H1 (cell line): ENCODE data around the gene PPP1R14C. TPM values are rescaled to one million over a fixed set of nuclear protein-coding genes. Genes with fewer than 3 reads are reported as not detected.

Source experiments
- CTCF ChIA-PET: fragments of 300-600 bp; sonication (Branson Sonifier 250); formaldehyde crosslinking; loops from one replicate; lab custom pipeline; 2021; ENCODE audit not compliant: partially characterized antibody; lab: Charles Lee
- POLR2A ChIA-PET: fragments of 300-600 bp; sonication (Branson Sonifier 250); formaldehyde crosslinking; loops from one replicate; lab custom pipeline; 2021; ENCODE audit warnings: inconsistent platforms; ENCODE audit not compliant: partially characterized antibody; lab: Charles Lee
- DNase-seq, 2 experiments: peaks; one replicate each; pipeline versions ENCODE4 v3.0.0 to v3.0.0-alpha.2; 2010 to 2022; ENCODE audit warnings: low spot score in 2 of 2, low read depth in 1 of 2, mixed read lengths in 1 of 2
- FAIRE-seq: peaks from 2 replicates; lab custom pipeline; 2011; peaks lifted over from hg19 to GRCh38; lab: Jason Lieb, UNC
- H2AFZ ChIP-seq: 2 replicates; pipeline ENCODE4 v1.8.1; 2012; ENCODE audit warnings: low read length, inconsistent platforms
- H2AK5ac ChIP-seq: 2 replicates; pipeline ENCODE4 v1.6.1; 2013; ENCODE audit warnings: low read depth, low read length
- H2BK120ac ChIP-seq: replicated peaks from 2 replicates; pipeline ENCODE3; 2013; ENCODE audit warnings: low read depth, low read length, inconsistent platforms
- H2BK12ac ChIP-seq: 2 replicates; pipeline ENCODE4 v1.6.1; 2013; ENCODE audit warnings: low read depth, low read length
- H2BK15ac ChIP-seq: 2 replicates; pipeline ENCODE4 v1.6.1; 2013; ENCODE audit warnings: low read length
- H2BK20ac ChIP-seq: 2 replicates; pipeline ENCODE4 v1.6.1; 2013; ENCODE audit warnings: low read length
- H2BK5ac ChIP-seq: 2 replicates; pipeline ENCODE4 v1.6.1; 2013; ENCODE audit warnings: low read depth, low read length
- H3K14ac ChIP-seq: 2 replicates; pipeline ENCODE4 v1.6.1; 2013; ENCODE audit warnings: inconsistent platforms; ENCODE audit not compliant: insufficient read length
- H3K18ac ChIP-seq: 2 replicates; pipeline ENCODE4 v1.6.1; 2013; ENCODE audit warnings: low read length; ENCODE audit errors: extremely low read depth
- H3K23ac ChIP-seq: 2 replicates; pipeline ENCODE4 v1.6.1; 2013; ENCODE audit warnings: inconsistent platforms; ENCODE audit not compliant: insufficient read length
- H3K23me2 ChIP-seq: 2 replicates; pipeline ENCODE4 v1.6.1; 2013; ENCODE audit warnings: low read depth, low read length
- H3K27ac ChIP-seq: 2 replicates; pipeline ENCODE4 v1.6.1; 2011; ENCODE audit warnings: low read depth, low read length, inconsistent platforms
- H3K27me3 ChIP-seq, 4 experiments: replicated peaks in 1 of 4; 1 replicate in 1 of 4; 2 replicates in 3 of 4; pipeline versions ENCODE4 v1.6.1 to v1.8.1; 2011 to 2013; ENCODE audit warnings: low read length in 3 of 4, mild to moderate bottlenecking in 3 of 4, inconsistent platforms in 2 of 4, mixed read lengths in 2 of 4, moderate library complexity in 1 of 4; ENCODE audit not compliant: control insufficient read depth in 3 of 4, insufficient read depth in 3 of 4; ENCODE audit errors: extremely low read depth in 1 of 4
- H3K36me3 ChIP-seq, 4 experiments: 2 replicates each; pipeline versions ENCODE4 v1.6.1 to v1.8.1; 2011 to 2013; ENCODE audit warnings: mild to moderate bottlenecking in 4 of 4, low read length in 3 of 4, moderate library complexity in 2 of 4, control low read depth in 1 of 4, inconsistent platforms in 1 of 4; ENCODE audit not compliant: insufficient read depth in 4 of 4, control insufficient read depth in 2 of 4
- H3K4ac ChIP-seq: replicated peaks from 2 replicates; pipeline ENCODE3; 2013; ENCODE audit warnings: low read length, low read depth, mixed read lengths, inconsistent platforms; ENCODE audit not compliant: insufficient read length
- H3K4me1 ChIP-seq, 4 experiments: replicated peaks in 1 of 4; 1 replicate in 1 of 4; 2 replicates in 3 of 4; pipeline versions ENCODE4 v1.6.1 to v1.8.1; 2011 to 2013; ENCODE audit warnings: low read length in 3 of 4, inconsistent platforms in 2 of 4, mixed read lengths in 1 of 4; ENCODE audit not compliant: insufficient read depth in 4 of 4, control insufficient read depth in 3 of 4
- H3K4me2 ChIP-seq, 2 experiments: 2 replicates each; pipeline versions ENCODE4 v1.6.1 to v1.8.1; 2011 to 2013; ENCODE audit warnings: low read depth in 2 of 2, low read length in 2 of 2, control low read depth in 1 of 2, inconsistent platforms in 1 of 2, mild to moderate bottlenecking in 1 of 2; ENCODE audit not compliant: insufficient read depth in 1 of 2
- H3K4me3 ChIP-seq, 4 experiments: fragments of 200-600, 300-600 bp in 1 of 4; sonication (generic), shearing (Covaris generic), sonication (Bioruptor Twin) in 1 of 4; 2 replicates each; pipeline versions ENCODE4 v1.5.1 to v1.8.1; 2011 to 2016; ENCODE audit warnings: low read length in 4 of 4, low read depth in 3 of 4, control low read depth in 2 of 4, inconsistent platforms in 2 of 4, mild to moderate bottlenecking in 2 of 4, mixed read lengths in 1 of 4, moderate library complexity in 1 of 4; ENCODE audit not compliant: insufficient read depth in 2 of 4; ENCODE audit errors: extremely low read depth in 1 of 4
- H3K56ac ChIP-seq: replicated peaks from 2 replicates; pipeline ENCODE3; 2013; ENCODE audit warnings: low read depth, mild to moderate bottlenecking, mixed read lengths, low read length, inconsistent platforms; ENCODE audit not compliant: insufficient read length
- H3K79me1 ChIP-seq: 2 replicates; pipeline ENCODE4 v1.6.1; 2013; ENCODE audit warnings: low read depth, low read length, control low read depth
- H3K79me2 ChIP-seq, 2 experiments: 2 replicates each; pipeline versions ENCODE4 v1.6.1 to v1.8.1; 2012 to 2013; ENCODE audit warnings: low read length in 2 of 2, mild to moderate bottlenecking in 2 of 2, inconsistent platforms in 1 of 2; ENCODE audit not compliant: insufficient read depth in 2 of 2, control insufficient read depth in 1 of 2
- H3K9ac ChIP-seq, 4 experiments: replicated peaks in 1 of 4; 1 replicate in 1 of 4; 2 replicates in 3 of 4; pipeline versions ENCODE4 v1.6.1 to v1.8.1; 2011 to 2013; ENCODE audit warnings: low read depth in 3 of 4, low read length in 3 of 4, control low read depth in 2 of 4, mild to moderate bottlenecking in 2 of 4, moderate library complexity in 2 of 4, inconsistent platforms in 1 of 4; ENCODE audit errors: extremely low read depth in 1 of 4
- H3K9me3 ChIP-seq, 2 experiments: 2 replicates each; pipeline versions ENCODE4 v1.6.1 to v1.8.1; 2012 to 2013; ENCODE audit warnings: mild to moderate bottlenecking in 2 of 2, moderate library complexity in 2 of 2, control low read depth in 1 of 2, inconsistent platforms in 1 of 2, low read depth in 1 of 2, low read length in 1 of 2, mixed read lengths in 1 of 2; ENCODE audit not compliant: insufficient read depth in 2 of 2
- H4K20me1 ChIP-seq, 2 experiments: replicated peaks in 1 of 2; 2 replicates each; pipeline versions ENCODE3 to v1.8.1; 2011 to 2013; ENCODE audit warnings: inconsistent platforms in 2 of 2, low read length in 2 of 2, mild to moderate bottlenecking in 1 of 2; ENCODE audit not compliant: insufficient read depth in 2 of 2, control insufficient read depth in 1 of 2
- H4K5ac ChIP-seq: 2 replicates; pipeline ENCODE4 v1.6.1; 2013; ENCODE audit warnings: low read length, low read depth, mixed read lengths, inconsistent platforms; ENCODE audit not compliant: insufficient read length
- H4K8ac ChIP-seq: 2 replicates; pipeline ENCODE4 v1.8.0; 2013; ENCODE audit warnings: mild to moderate bottlenecking, moderate library complexity, low read length, inconsistent platforms; ENCODE audit not compliant: insufficient read depth; ENCODE audit errors: extremely low read depth
- H4K91ac ChIP-seq: replicated peaks from 2 replicates; pipeline ENCODE3; 2013; ENCODE audit warnings: low read length, mixed read lengths, inconsistent platforms; ENCODE audit not compliant: insufficient read length
- RAD21 ChIP-seq, 2 experiments: IDR thresholded peaks in 1 of 2; conservative IDR thresholded peaks in 1 of 2; 2 replicates each; pipeline ENCODE4 v1.6.1; 2011; ENCODE audit warnings: low read depth in 2 of 2, low read length in 2 of 2, improper control_type of control experiment in 1 of 2, inconsistent platforms in 1 of 2, mild to moderate bottlenecking in 1 of 2, moderate library complexity in 1 of 2
- SAP30 ChIP-seq: fragments of 300-600 bp; sonication (generic); IDR thresholded peaks from 2 replicates; pipeline ENCODE4 v1.7.1; 2012; ENCODE audit warnings: low read length, moderate library complexity, mild to moderate bottlenecking, inconsistent platforms; ENCODE audit not compliant: insufficient read depth, insufficient replicate concordance
- WGBS, 2 experiments: shearing (Covaris generic) in 1 of 2; methylation state at CpG; one replicate each; pipeline versions ENCODE4 v1.1.6 to v1.1.7; 2013 to 2015; ENCODE audit warnings: low lambda C conversion rate in 2 of 2, mixed read lengths in 2 of 2, inconsistent platforms in 1 of 2, low coverage in 1 of 2, missing lambda C conversion rate in 1 of 2; ENCODE audit not compliant: insufficient replicate concordance in 2 of 2, insufficient coverage in 1 of 2, insufficient read length in 1 of 2; ENCODE audit errors: extremely low coverage in 1 of 2, missing lambda C conversion rate in 1 of 2; 5-methylcytosine and 5-hydroxymethylcytosine counted together
- polyA plus RNA-seq, 7 experiments: library from polyadenylated mRNA; depleted of rRNA in 3 of 7; stranded (reverse) in 5 of 7; unstranded in 2 of 7; fragments of >200 nt in 5 of 7; fragments of 200-250 nt in 2 of 7; gene quantifications; 1 replicate in 5 of 7; 2 replicates in 1 of 7; 4 replicates in 1 of 7; pipeline versions ENCODE4 v1.2.1 to v1.2.3, GENCODE V29; 2011 to 2013; ENCODE audit warnings: missing spikeins in 2 of 7, mixed read lengths in 2 of 7
- total RNA-seq: library from RNA; stranded (reverse); fragmentation: NEBNext Ultra II Directional; extraction: Animal tissue kit (Norgen Biotek cat#: 25700); gene quantifications from 2 replicates; pipeline ENCODE4 v1.2.1, GENCODE V29; 2021

PPP1R14C gene
- total and polyA plus RNA-seq, 2 of the 8 experiments (the other 6 are each of a cell fraction or from before 2014, with no cell fraction given): 0.30 to 0.61 TPM

GRCh38 chr6:150182460-150183078 is 39.7 kb downstream of the PPP1R14C start:
- H4K20me1 ChIP-seq: no peaks in the 10 kb centered on the region
- H3K56ac ChIP-seq: no peak overlapping the region
- H2BK20ac ChIP-seq: no peak overlapping the region
- no peak for FAIRE-seq
- H2BK12ac ChIP-seq: no peak overlapping the region
- H3K14ac ChIP-seq: no peak overlapping the region
- no peak for DNase-seq
- H2BK15ac ChIP-seq: no peak overlapping the region
- H2BK120ac ChIP-seq: no peak overlapping the region
- 87% methylated on average over 4 of the region's 4 CpGs; no CpG with 5 or more reads in 1 of the 2 experiments for WGBS, 2 experiments
- CTCF ChIA-PET: no interaction called here
- POLR2A ChIA-PET: no interaction called here
- no peaks in the 10 kb centered on the region for H3K9me3 ChIP-seq
- H3K4me2 ChIP-seq: no peak overlapping the region
- H3K27me3 ChIP-seq: no peaks in the 10 kb centered on the region
- no peak overlapping the region for H2BK5ac ChIP-seq
- H3K79me1 ChIP-seq: no peaks in the 10 kb centered on the region
- H3K27ac ChIP-seq: no peak overlapping the region
- H2AFZ ChIP-seq: no peak overlapping the region
- H3K9ac ChIP-seq: no peak overlapping the region
- H3K36me3 ChIP-seq: no peaks in the 10 kb centered on the region
- no peak overlapping the region for H4K5ac ChIP-seq
- no peaks in the 10 kb centered on the region for H3K23me2 ChIP-seq
- H3K79me2 ChIP-seq: no peaks in the 10 kb centered on the region
- no peak overlapping the region for H2AK5ac ChIP-seq
- H3K18ac ChIP-seq: no peak overlapping the region
- H4K8ac ChIP-seq: no peak overlapping the region
- H3K23ac ChIP-seq: no peak overlapping the region
- no peak overlapping the region for H4K91ac ChIP-seq
- H3K4me3 ChIP-seq: no peak overlapping the region
- no peaks in the 10 kb centered on the region for H3K4me1 ChIP-seq
- H3K4ac ChIP-seq: no peak overlapping the region
- TF ChIP-seq SAP30 (no peak), RAD21 (IDR thresholded peaks at IDR 0.05 in 1 of 2, conservative IDR thresholded peaks at IDR 0.05 in 1 of 2; ENCODE audit: low read depth in 2 of 2, low read length in 2 of 2) (no peak)
